ENCODE measurements around the gene MPPED2. TPM values are rescaled to one million over a fixed set of nuclear protein-coding genes. Genes with fewer than 3 reads are reported as not detected.

Gene MPPED2
- total and polyA plus RNA-seq, 10 of the 15 experiments (the other 5 are each of a cell fraction or from before 2014, with no cell fraction given): not detected

DNA sequence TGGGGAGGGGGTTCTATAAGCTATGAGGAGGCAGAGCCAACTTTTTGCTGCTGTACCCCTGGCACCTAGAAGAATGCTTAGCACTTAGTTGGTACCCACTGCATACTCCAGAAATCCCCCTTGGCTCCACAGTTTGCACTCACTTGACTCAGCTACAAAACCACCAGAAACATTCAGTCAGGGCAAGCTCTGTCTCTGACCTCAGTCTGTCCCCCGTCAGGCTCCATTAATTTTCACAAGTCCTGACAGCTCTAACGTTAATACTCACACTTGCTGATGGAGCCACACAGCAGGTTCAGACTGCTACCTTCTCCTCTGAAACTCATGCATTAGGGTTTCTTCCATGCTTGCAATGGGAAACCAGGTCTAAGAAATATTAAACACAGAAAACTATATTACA, 81.7 kb downstream of the MPPED2 start:
- Histone ChIP-seq H3K27me3 (replicated peaks in 1 of 2; ENCODE audit: control insufficient read depth in 2 of 2, insufficient read depth in 2 of 2, low read length in 1 of 2) (peaks cover 0 to 2% of the 10 kb centered on the region in 2 experiments; a peak in 2 of 4 replicates), H3K4me2 (ENCODE audit: control insufficient read depth, insufficient read depth) (no peak overlapping the region), H3K27ac (ENCODE audit: control insufficient read depth, insufficient read depth) (no peak overlapping the region), H3K4me3 (no peak overlapping the region), H3K9ac (ENCODE audit: control insufficient read depth, insufficient read depth, low read length) (no peak overlapping the region), H3K9me3 (replicated peaks; ENCODE audit: control insufficient read depth, insufficient read depth, low read length) (no peaks in the 10 kb centered on the region), H2AFZ (ENCODE audit: control insufficient read depth, low read depth, low read length) (no peak overlapping the region), H3K4me1 (ENCODE audit: control insufficient read depth, insufficient read depth, low read length) (no peaks in the 10 kb centered on the region), H3K36me3 (ENCODE audit: control insufficient read depth in 2 of 2, insufficient read depth in 2 of 2, low read length in 1 of 2) (no peaks in the 10 kb centered on the region), H4K20me1 (ENCODE audit: control insufficient read depth, insufficient read depth) (no peaks in the 10 kb centered on the region), H3K79me2 (ENCODE audit: control insufficient read depth, insufficient read depth, low read length) (no peaks in the 10 kb centered on the region)
- in situ Hi-C loops (cut with MboI) (no loop called here), intact Hi-C loops (cut with micrococcal nuclease; ENCODE audit: unreplicated experiment) (no loop called here)
- ChIA-PET SMC1A (ENCODE audit: uncharacterized antibody, unreplicated experiment) (interaction anchor here (1.5 kb wide), 1 partner anchor 13 kb away, joined by 5 read pairs; no protein-coding TSS in a partner anchor), RAD21 (ENCODE audit: unreplicated experiment) (no interaction called here), CTCF (no interaction called here), POLR2A (no interaction called here)
- ATAC-seq: peak; percentile 32
- no peak for FAIRE-seq
- DNase-seq (ENCODE audit: low read depth, low spot score): no peak
- TF ChIP-seq, protein P1, sequence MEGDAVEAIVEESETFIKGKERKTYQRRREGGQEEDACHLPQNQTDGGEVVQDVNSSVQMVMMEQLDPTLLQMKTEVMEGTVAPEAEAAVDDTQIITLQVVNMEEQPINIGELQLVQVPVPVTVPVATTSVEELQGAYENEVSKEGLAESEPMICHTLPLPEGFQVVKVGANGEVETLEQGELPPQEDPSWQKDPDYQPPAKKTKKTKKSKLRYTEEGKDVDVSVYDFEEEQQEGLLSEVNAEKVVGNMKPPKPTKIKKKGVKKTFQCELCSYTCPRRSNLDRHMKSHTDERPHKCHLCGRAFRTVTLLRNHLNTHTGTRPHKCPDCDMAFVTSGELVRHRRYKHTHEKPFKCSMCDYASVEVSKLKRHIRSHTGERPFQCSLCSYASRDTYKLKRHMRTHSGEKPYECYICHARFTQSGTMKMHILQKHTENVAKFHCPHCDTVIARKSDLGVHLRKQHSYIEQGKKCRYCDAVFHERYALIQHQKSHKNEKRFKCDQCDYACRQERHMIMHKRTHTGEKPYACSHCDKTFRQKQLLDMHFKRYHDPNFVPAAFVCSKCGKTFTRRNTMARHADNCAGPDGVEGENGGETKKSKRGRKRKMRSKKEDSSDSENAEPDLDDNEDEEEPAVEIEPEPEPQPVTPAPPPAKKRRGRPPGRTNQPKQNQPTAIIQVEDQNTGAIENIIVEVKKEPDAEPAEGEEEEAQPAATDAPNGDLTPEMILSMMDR (IDR thresholded peaks at IDR 0.05 in 2 of 3, conservative IDR thresholded peaks at IDR 0.05 in 1 of 3; ENCODE audit: control insufficient read depth in 2 of 3, extremely low read depth in 1 of 3, insufficient read depth in 1 of 3, low read depth in 3 of 3, low read length in 3 of 3): no peak
- no peak for TF ChIP-seq GABPA (IDR thresholded peaks at IDR 0.05; ENCODE audit: low read depth)
- TF ChIP-seq RELA (IDR thresholded peaks at IDR 0.05; ENCODE audit: borderline replicate concordance, partially characterized antibody): no peak
- TF ChIP-seq, protein P2, sequence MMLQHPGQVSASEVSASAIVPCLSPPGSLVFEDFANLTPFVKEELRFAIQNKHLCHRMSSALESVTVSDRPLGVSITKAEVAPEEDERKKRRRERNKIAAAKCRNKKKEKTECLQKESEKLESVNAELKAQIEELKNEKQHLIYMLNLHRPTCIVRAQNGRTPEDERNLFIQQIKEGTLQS (IDR thresholded peaks at IDR 0.05; ENCODE audit: borderline replicate concordance, extremely low read depth, low read depth, low read length): no peak
- TF ChIP-seq CBX5 (IDR thresholded peaks at IDR 0.05; ENCODE audit: low read depth): no peak
- TF ChIP-seq FOXM1 (IDR thresholded peaks at IDR 0.05; ENCODE audit: low read depth, low read length): no peak
- WGBS (ENCODE audit: insufficient coverage, insufficient replicate concordance, low lambda C conversion rate, missing lambda C conversion rate): 0% methylated on average over 2 of the region's 2 CpGs
- BruUV-seq (replicated peaks): no TSS peak

All from GM12878 (cell line).